GM21360 (cell line): ENCODE measurements around the gene CNTN2.

Experiments
- ATAC-seq: cut with Tn5 transposase; IDR thresholded peaks from one replicate; pipeline ENCODE4 v1.9.1; 2021; ENCODE audit warnings: mild to moderate bottlenecking, moderate library complexity; ENCODE audit not compliant: unreplicated experiment

Gene CNTN2

DNA sequence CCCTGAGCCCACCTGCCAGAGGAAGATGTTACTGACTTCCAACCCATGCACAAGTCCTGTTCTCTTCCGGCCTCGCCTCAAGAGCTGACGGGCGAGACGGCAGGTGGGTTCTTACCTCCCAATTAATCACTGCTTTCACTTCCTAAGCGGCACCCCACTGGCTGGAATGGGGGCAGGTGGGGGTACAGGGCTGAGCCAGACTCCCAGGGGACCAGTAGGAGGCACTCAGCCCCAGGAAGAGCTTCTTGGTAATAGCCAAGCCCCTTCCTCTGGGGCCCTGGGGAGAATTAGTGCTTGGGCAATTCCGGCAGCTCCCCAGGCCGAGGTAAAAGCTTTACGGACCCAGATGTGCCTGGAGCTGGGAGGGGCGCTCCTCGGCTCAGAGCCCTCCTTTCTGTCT is 9.7 kb downstream of the CNTN2 start:
- ATAC-seq: no peak

DNA sequence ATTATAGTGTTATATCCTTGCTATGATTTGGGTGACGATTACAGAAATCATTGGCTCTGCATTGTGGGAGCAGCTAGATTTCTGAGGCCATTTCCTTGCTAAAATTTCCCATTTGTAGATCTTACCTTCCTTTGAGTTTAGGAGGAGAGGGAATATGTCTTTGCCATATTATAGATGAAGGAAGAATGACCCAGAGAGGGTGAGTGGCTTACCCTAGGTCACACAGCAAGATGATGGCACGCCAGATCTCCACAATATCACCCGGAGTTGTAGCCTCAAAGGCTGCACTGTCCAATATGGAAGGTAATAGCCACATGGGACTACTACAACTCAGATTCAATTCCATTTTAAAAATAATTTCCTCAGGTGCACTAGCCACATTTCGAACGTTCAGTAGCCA is 10.3 kb downstream of the CNTN2 start:
- no peak for ATAC-seq

DNA sequence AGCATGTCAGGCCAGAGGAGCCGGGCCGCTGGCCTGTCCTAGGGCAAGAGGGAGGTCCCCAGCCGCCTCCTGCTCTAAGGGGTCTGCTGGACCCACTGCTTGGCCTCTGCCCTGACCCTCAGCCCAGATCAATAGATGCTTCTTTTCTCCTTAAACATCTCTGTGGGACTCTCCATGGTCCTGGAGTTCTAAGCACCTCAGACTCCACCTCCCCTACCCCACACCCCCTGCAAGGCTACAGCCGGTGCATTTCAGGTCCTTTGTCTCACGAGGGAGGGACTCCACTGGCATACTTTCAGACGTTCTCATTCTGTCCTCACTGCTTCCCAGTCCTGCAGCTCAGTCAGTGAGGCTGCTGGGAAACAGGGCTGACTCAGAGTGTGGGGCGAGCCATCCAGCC is 11.0 kb downstream of the CNTN2 start:
- no peak for ATAC-seq

DNA sequence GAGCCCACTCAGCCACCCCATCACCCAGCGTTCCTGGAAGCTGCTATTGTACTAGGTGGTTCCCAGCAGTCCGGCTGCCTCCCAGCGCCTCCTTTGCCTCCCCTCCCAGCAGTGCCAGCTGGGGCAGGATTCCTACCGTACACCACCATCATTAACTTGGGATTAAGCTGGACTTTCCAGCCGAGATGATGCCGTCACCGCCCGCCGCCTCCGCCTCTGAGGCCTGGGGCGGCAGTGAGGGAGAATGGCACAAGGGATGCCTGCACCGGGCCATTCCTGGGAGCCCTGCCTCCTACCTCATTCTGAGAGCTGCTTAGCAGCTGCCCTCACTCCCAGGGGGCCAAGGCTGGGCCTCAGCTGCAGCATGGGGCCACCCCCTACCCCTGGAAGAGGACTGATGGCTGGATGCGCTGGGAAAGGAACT is 13.2 kb downstream of the CNTN2 start:
- ATAC-seq: no peak

DNA sequence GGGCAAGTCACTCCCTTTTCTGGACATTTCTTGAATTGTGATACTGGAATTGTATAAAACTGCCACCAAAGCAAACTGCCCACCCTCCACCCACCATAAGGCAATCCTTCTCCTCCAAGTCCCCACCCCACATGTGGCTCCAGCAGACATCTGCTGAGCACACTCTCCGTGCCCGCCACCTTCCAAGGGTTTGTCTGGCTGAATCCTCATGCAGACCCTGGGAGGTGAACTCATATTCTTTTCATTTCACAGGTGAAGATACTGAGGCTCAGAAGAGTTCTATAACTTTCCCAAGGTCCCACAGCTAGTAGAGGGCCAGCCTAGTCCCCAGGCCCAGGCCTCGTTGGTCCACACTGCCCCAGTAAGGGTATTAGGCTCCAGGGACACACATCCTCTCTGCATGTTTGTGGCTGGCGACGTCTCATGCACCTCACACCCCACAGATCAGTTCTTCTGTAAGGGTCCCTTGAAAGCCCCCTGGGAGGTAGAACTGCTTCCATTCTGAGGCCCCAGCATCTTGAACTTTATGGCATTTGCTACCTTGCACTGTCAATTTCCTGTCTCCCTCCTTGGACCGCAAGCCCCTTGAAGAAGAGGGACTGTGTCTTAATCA is 14.1 kb downstream of the CNTN2 start:
- no peak for ATAC-seq

DNA sequence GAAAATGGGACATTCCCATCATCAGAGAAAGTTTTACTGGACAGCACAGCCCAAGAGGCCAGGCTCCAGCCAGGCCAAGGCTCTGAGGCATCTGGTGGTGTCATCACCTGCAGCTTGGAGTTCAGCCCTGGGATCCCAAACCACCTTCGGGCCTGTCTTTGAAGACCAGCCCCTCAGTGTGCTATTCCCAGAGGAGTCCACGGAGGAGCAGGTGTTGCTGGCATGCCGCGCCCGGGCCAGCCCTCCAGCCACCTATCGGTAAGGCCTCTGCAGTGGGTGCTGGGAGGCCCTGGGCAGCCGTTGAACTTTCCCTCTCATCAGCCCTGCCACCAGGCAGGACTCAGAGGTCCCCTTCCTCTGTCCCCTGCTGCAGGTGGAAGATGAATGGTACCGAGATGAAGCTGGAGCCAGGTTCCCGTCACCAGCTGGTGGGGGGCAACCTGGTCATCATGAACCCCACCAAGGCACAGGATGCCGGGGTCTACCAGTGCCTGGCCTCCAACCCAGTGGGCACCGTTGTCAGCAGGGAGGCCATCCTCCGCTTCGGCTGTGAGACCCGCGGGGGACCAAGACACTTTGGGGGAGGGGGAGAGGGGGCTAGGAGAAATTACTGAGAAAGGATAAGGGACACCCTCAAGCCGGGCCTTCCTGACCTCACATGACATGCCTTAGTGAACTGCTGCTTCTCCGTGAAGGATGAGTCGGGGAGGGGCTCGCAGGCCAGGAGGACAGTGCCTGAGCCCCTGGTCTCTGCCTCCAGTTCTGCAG is 15.0 kb downstream of the CNTN2 start:
- no peak for ATAC-seq

DNA sequence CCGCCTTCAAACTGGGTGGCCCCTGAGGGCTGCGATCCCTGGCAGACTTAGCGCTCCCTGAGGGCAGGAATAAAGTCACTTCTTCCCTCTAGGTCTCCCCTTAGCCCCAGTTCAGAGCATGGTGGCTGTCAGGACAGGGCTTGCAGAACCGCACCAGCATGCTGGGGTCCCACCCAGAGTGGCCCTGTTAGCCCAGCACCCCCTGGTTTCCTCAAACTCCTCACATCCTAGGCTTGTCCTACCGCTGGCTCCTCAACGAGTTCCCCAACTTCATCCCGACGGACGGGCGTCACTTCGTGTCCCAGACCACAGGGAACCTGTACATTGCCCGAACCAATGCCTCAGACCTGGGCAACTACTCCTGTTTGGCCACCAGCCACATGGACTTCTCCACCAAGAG is 15.8 kb downstream of the CNTN2 start:
- ATAC-seq: no peak

DNA sequence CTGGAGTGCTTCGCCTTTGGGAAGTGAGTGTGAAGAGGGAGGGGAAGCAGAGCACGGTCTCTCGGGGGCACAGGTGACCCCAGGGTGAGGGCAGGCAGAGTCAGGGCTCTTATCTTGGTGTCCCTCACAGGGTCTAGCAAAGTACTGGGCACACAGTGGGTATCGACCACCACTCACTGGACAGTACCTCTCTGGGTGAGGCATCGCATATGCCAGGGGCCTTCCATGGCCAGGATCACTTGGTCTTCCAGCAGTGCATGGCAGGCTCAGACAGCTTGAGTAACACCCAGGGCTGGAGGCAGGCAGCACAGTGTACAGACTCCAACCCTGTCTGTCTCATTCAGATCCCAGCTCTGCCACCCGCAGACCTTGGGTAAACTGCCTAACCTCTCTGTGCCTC is 16.6 kb downstream of the CNTN2 start:
- no peak for ATAC-seq

DNA sequence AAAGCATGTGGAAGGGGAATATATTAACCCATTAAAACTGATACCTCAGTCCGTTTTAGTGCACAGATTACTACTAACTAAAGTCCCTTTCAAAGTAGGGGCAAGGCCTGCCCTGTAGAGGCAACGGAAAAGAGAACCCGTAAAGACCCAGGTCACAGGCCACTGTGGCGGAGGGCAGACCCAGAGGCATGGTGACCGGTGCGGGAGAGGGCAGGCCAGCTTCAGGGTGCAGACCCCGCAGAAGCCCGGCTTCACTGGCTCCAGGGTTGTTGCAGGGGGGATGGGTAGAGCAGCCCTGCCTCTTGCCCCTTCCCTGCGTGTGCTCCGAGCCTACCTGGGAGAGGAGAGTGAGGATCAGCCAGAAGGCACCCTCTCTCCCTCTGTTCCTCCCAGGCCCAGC is 17.7 kb downstream of the CNTN2 start:
- ATAC-seq: no peak

DNA sequence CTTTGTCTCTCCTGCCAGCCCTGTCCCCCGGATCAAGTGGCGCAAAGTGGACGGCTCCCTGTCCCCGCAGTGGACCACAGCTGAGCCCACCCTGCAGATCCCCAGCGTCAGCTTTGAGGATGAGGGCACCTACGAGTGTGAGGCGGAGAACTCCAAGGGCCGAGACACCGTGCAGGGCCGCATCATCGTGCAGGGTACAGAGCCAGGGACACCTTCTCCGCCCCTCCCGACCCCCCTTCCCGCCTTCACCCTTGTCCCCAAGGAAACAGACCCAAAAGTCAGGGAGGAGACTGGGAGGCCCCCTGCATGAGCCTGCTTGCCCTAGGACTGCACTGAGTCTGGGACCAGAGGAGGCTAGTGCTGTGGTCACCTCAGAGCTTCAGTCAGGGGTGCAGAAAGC is 18.2 kb downstream of the CNTN2 start:
- no peak for ATAC-seq

DNA sequence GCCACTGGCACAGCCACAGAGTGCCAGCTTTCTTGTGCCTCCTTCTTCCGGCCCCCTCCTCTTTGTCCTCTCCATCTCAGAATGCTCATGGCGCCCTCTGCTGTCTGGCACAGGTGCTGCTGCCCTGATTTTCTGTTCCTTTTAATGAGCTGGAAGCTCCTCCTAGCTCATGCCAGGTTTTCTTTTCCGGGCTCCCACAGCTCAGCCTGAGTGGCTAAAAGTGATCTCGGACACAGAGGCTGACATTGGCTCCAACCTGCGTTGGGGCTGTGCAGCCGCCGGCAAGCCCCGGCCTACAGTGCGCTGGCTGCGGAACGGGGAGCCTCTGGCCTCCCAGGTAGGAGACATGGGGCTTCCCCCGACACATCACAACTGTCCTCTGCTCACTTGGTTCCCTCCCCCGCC is 18.7 kb downstream of the CNTN2 start:
- ATAC-seq: no peak

DNA sequence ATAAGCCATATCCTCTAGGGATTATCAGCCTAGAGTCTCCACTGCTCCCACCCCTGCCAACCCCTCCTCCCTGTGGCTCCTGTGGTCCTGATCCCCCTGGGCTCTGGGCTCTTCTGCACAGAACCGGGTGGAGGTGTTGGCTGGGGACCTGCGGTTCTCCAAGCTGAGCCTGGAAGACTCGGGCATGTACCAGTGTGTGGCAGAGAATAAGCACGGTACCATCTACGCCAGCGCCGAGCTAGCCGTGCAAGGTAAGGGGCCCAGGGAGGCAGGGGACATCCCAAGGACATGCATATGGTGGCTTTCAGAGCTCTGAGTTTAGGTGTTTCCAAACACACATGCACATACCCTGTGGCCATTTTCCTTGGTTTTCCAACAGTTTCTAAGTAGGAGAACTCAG is 19.3 kb downstream of the CNTN2 start:
- ATAC-seq: no peak

DNA sequence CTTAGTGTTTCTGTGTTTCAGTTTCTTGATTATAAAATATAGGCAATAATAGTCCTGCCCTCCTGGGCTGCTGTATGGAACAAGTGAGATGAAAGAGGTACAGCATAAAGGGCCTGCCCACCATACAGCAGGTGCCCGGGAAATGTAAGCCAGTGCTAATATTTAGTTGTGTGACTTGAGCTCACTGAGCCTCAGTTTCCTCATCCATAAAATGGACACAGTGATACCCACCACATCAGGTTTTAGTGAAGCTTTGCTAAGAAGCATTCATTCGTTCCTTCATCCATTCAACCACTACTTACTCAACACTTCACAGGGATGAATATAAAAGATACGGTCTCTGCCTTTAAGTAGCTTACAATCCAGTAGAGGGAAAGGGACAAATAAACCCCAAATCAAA is 19.9 kb downstream of the CNTN2 start:
- no peak for ATAC-seq

DNA sequence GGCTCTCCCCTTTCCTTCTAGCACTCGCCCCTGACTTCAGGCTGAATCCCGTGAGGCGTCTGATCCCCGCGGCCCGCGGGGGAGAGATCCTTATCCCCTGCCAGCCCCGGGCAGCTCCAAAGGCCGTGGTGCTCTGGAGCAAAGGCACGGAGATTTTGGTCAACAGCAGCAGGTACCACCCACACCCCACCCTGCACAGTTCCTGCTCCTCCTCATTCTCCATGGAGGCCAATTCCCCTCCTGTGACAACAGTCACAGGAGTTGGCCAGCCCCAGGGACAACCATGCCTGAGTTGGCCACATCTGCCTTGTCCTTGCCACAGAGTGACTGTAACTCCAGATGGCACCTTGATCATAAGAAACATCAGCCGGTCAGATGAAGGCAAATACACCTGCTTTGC is 21.3 kb downstream of the CNTN2 start:
- ATAC-seq: no peak

DNA sequence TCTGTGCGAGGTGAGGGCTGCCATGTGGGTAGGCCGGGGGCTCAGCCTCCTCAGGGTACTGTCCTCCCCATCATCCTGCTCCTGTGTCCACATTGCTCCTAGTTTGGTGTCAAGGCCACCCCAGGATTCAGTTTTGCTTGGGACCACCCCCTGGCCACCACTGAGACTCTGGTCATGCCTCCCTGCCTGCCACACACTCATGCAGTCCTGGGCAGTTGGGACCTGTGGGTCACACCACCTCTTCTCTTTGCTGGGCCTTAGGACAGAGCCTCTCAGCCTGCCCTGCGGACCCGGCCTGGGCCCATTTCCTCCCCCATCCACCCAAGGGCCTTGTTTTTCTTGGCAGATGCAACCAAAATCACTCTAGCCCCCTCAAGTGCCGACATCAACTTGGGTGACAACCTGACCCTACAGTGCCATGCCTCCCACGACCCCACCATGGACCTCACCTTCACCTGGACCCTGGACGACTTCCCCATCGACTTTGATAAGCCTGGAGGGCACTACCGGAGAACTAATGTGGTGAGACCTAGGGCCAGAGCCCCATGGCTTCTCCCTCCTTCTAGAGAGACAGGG is 21.8 kb downstream of the CNTN2 start:
- ATAC-seq: no peak

DNA sequence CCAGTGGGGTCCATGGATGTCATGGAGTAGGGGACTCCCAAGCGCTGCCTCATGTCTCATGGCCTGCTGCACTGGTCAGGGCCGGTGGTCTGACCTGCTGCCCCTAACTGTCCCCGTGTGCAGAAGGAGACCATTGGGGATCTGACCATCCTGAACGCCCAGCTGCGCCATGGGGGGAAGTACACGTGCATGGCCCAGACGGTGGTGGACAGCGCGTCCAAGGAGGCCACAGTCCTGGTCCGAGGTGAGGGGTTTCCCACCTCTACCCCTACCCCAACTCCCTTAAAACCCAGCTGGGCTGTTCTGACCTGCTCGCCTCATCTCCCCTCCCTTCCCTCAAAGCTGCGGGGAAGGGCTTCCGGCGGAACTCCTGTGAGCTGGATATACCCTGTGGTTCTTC is 22.7 kb downstream of the CNTN2 start:
- no peak for ATAC-seq

DNA sequence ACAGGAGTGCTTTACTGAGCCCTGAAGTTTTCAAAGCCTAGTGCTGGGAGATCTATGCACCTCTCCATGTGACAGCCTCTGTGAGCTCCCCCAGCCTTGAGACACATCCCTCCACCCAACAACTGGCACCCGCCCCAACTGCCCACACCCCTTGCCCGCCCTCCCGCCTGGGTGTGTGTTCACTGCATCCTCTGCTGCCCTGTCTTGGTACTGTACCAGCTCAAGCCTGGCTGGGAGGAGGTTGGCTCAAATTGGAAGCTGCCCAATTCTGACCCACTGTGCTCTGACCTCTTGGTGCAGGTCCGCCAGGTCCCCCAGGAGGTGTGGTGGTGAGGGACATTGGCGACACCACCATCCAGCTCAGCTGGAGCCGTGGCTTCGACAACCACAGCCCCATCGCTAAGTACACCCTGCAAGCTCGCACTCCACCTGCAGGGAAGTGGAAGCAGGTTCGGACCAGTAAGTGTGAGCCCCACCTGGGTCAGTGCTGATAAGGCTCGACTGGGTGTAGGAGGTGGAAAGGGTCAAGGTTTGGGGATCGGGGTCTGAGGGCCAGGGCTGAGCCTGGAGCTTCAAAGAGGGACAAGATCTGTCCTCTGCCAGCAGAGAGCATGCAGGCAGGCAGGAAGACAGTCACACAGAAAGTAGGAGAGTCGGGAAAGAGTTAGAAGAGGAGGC is 23.3 kb downstream of the CNTN2 start:
- no peak for ATAC-seq

DNA sequence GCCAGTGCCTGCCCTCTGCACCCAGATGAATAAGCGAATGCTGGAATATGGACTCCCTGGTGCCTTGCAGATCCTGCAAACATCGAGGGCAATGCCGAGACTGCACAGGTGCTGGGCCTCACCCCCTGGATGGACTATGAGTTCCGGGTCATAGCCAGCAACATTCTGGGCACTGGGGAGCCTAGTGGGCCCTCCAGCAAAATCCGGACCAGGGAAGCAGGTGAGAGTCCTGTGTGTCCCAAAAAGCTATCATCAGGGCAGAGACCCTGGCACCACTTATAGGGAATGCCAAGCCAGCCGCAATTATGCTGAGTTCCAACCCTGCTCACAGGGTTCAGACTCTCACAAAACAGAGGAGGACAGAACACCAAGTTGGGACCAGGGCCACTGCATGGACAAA is 24.0 kb downstream of the CNTN2 start:
- ATAC-seq: no peak

DNA sequence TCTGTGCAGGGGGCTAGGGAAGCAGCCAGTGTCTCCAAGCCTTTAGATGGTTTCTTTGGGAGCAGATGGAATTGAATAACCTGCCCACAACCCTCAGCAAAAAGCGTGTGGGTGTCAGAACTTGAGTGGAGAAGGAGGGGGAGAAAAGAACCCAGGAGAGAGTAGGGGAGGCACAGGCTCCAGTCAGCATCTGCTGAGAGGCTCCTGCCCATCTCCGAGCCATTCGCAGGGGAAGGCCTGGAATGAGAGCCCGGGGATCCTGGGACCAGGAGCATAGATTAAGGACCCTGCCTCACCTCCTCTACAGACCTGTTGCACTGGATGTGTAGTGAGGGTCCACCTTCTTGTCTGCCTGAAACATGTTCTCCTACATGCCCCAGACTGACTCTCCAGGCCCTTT is 25.0 kb downstream of the CNTN2 start:
- ATAC-seq: no peak

DNA sequence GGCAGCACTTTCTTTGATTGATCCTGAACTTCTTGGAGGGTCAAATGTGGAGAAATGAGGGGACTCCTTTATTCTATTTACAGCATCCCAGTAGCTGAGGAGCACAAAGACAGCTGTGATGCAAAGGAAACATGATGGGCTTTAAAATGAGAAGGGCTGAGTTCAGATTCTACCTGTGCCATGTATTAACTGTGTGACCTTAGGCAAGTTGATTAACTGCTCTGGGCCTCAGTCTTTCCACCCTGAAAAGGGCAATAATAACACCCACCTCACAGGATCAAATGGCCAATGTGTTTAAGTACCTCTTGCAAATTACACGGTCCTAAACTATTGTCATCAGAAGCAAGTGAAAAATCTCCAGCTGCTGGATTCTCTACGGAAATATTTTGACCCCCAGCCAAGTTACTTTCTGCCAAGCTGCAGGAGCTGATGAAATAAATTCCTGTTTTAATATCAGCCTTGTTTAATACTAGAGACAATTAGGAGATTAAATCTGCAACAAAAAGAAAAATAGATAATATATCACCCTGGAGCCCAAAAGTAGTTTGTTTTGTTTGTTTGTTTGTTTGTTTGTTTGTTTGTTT is 25.5 kb downstream of the CNTN2 start:
- ATAC-seq: no peak

DNA sequence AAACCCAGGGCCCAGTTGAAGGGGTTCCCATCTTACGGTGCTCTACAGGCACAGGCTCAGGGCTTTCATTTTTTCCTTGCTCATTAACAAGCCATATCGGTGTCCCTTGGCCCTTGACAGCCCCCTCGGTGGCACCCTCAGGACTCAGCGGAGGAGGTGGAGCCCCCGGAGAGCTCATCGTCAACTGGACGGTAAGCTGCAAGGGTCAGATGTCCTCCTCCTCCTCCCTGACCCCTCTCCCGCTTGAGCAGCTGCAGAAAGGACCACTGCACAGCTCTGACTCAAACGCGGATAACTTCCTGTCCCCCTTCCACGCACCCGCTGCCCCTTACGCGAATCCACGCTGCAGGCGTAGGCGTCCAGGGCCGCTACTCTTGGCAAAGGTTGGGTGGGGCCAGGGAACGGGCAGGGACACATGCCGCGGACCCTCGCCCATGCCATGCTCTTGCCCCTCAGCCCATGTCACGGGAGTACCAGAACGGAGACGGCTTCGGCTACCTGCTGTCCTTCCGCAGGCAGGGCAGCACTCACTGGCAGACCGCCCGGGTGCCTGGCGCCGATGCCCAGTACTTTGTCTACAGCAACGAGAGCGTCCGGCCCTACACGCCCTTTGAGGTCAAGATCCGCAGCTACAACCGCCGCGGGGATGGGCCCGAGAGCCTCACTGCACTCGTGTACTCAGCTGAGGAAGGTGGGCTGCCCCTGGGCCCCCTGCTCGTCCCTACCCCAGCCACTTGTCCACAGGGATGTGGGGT is 26.5 kb downstream of the CNTN2 start:
- no peak for ATAC-seq
